ENCODE data around the gene ZNF507. TPM values are rescaled to one million over a fixed set of nuclear protein-coding genes. Genes with fewer than 3 reads are reported as not detected.
A peak's percentile ranks its signal among the peaks of the same experiment; 100 is the strongest.

Gene ZNF507
- total RNA-seq, 4 donors from 2014 or later = 10.5 to 37.4 (median 28.2) TPM

GRCh38 chr19:32380269-32380668 is 34.9 kb downstream of the ZNF507 start:
- H3K4me3 ChIP-seq = no peak overlapping the region
- no peak for DNase-seq
- TF ChIP-seq CTCF (IDR thresholded peaks at IDR 0.05) (no peak), POLR2A (IDR thresholded peaks at IDR 0.05) (no peak)
- no peak overlapping the region for H3K27ac ChIP-seq
- H3K36me3 ChIP-seq = no peaks in the 10 kb centered on the region
- H3K4me1 ChIP-seq = no peaks in the 10 kb centered on the region
- H3K27me3 ChIP-seq = no peaks in the 10 kb centered on the region
- H3K9me3 ChIP-seq = no peaks in the 10 kb centered on the region
- intact Hi-C loops (cut with DNase I; ENCODE audit: low total_unique reads) = no loop called here

GRCh38 chr19:32387701-32388392 is 42.4 kb downstream of the ZNF507 start:
- Histone ChIP-seq H3K27me3 (no peaks in the 10 kb centered on the region), H3K27ac (no peak overlapping the region), H3K4me3 (no peak overlapping the region), H3K4me1 (no peaks in the 10 kb centered on the region), H3K9me3 (no peaks in the 10 kb centered on the region), H3K36me3 (no peaks in the 10 kb centered on the region)
- peak; percentile 35 to 51 for DNase-seq
- TF ChIP-seq POLR2A (IDR thresholded peaks at IDR 0.05) (no peak), CTCF (IDR thresholded peaks at IDR 0.05) (no peak)
- intact Hi-C loops (cut with DNase I; ENCODE audit: low total_unique reads) = no loop called here

- H3K4me3 ChIP-seq = no peak overlapping the region
- H3K4me1 ChIP-seq = no peaks in the 10 kb centered on the region
- DNase-seq = no peak
- H3K9me3 ChIP-seq = no peaks in the 10 kb centered on the region
- no peaks in the 10 kb centered on the region for H3K27me3 ChIP-seq
- TF ChIP-seq CTCF (IDR thresholded peaks at IDR 0.05) (no peak), POLR2A (IDR thresholded peaks at IDR 0.05) (no peak)
- H3K27ac ChIP-seq = no peak overlapping the region
- intact Hi-C loops (cut with DNase I; ENCODE audit: low total_unique reads) = no loop called here
- no peaks in the 10 kb centered on the region for H3K36me3 ChIP-seq
Observed at GRCh38 chr19:32388393-32388855, 43.0 kb downstream of the ZNF507 start.

GRCh38 chr19:32392901-32393300 is 47.5 kb downstream of the ZNF507 start:
- Histone ChIP-seq H3K4me1 (no peaks in the 10 kb centered on the region), H3K27ac (no peak overlapping the region), H3K9me3 (no peaks in the 10 kb centered on the region), H3K4me3 (no peak overlapping the region), H3K36me3 (no peaks in the 10 kb centered on the region), H3K27me3 (no peaks in the 10 kb centered on the region)
- intact Hi-C loops (cut with DNase I; ENCODE audit: low total_unique reads) = no loop called here
- no peak for DNase-seq
- TF ChIP-seq CTCF (IDR thresholded peaks at IDR 0.05) (no peak), POLR2A (IDR thresholded peaks at IDR 0.05) (no peak)

- Histone ChIP-seq H3K27ac (no peak overlapping the region), H3K9me3 (no peaks in the 10 kb centered on the region), H3K36me3 (no peaks in the 10 kb centered on the region), H3K27me3 (no peaks in the 10 kb centered on the region), H3K4me1 (no peaks in the 10 kb centered on the region), H3K4me3 (no peak overlapping the region)
- intact Hi-C loops (cut with DNase I; ENCODE audit: low total_unique reads) = no loop called here
- no peak for TF ChIP-seq CTCF (IDR thresholded peaks at IDR 0.05)
- no peak for TF ChIP-seq POLR2A (IDR thresholded peaks at IDR 0.05)
- DNase-seq = no peak
Observed at GRCh38 chr19:32396046-32396652, 50.7 kb downstream of the ZNF507 start.
